OCI-LY1 (cell line): Measurements from ENCODE around the gene MS4A14.

ENCODE experiments used
- CTCF ChIP-seq: fragments of 200-600 bp; sonication (generic), shearing (Covaris generic); IDR thresholded peaks from 2 replicates; pipeline ENCODE4 v1.5.1; 2017; ENCODE audit warnings: mild to moderate bottlenecking, antibody characterized with exemption, low read length, moderate library complexity, mixed read lengths
- EZH2 ChIP-seq: fragments of 200-600 bp; sonication (generic), shearing (Covaris generic); IDR thresholded peaks from 2 replicates; pipeline ENCODE4 v1.8.0; 2017; ENCODE audit warnings: borderline replicate concordance, mixed run types, mild to moderate bottlenecking, antibody characterized with exemption, low read length, moderate library complexity, mixed read lengths

- no peak for TF ChIP-seq CTCF
- TF ChIP-seq EZH2 = no peak
Measured at GRCh38 chr11:60371854-60372253, 24.4 kb upstream of the MS4A14 start.
